Breast epithelium (tissue), 4 donors: ENCODE measurements around the gene BLOC1S6. TPM values are rescaled to one million over a fixed set of nuclear protein-coding genes. Genes with fewer than 3 reads are reported as not detected.
"Not testable (repeated sequence)": the region's sequence is repeated elsewhere in the genome, so short reads cannot be mapped to it uniquely, and the experiment has no call there.

Experiments used
- DNase-seq, 2 donors: peaks; one replicate each; pipeline ENCODE4 v3.0.0-alpha.2; 2019; ENCODE audit warnings: low spot score in 2 of 2
- H3K27ac ChIP-seq, 2 donors: fragments of 200-600 bp; sonication (generic) in 1 of 2; one replicate each; pipeline ENCODE4 v1.5.1; 2016 to 2019; ENCODE audit warnings: mild to moderate bottlenecking in 1 of 2
- H3K27me3 ChIP-seq, 2 donors: fragments of 200-600 bp; sonication (generic) in 1 of 2; one replicate each; pipeline versions ENCODE4 v1.5.1 to v1.6.0; 2017 to 2019; ENCODE audit warnings: control low read depth in 1 of 2, mild to moderate bottlenecking in 1 of 2
- H3K36me3 ChIP-seq: fragments of 200-600 bp; one replicate; pipeline ENCODE4 v1.5.1; 2019
- H3K4me1 ChIP-seq, 2 donors: fragments of 200-600 bp; sonication (generic); one replicate each; pipeline ENCODE4 v1.5.1; 2016 to 2019; ENCODE audit warnings: control low read depth in 1 of 2
- H3K4me3 ChIP-seq, 3 donors: fragments of 200-600 bp; sonication (generic); 1 replicate in 2 of 3; 2 replicates in 1 of 3; pipeline ENCODE4 v1.5.1; 2016 to 2019; ENCODE audit warnings: mild to moderate bottlenecking in 3 of 3, moderate library complexity in 2 of 3
- H3K9me3 ChIP-seq, 2 donors: fragments of 200-600 bp; sonication (generic) in 1 of 2; one replicate each; pipeline ENCODE4 v1.5.1; 2016 to 2019; ENCODE audit warnings: control low read depth in 1 of 2
- POLR2A ChIP-seq: fragments of 450-650 bp; IDR thresholded peaks from one replicate; pipeline ENCODE4 v1.6.1; 2016; ENCODE audit warnings: antibody characterized with exemption, mild to moderate bottlenecking, moderate library complexity
- POLR2AphosphoS5 ChIP-seq, 3 donors: sonication (generic); formaldehyde crosslinking; IDR thresholded peaks; one replicate each; pipeline ENCODE4 v1.6.1; 2017; ENCODE audit warnings: antibody characterized with exemption in 3 of 3
- intact Hi-C: fragments of 100-400 bp; cut with DNase I; formaldehyde crosslinking; loops from one replicate; pipeline ENCODE4 v1.15.1; 2023; ENCODE audit warnings: low total_unique reads
- total RNA-seq, 3 donors: library from RNA; depleted of rRNA; stranded (reverse); fragments of >200 nt; gene quantifications; one replicate each; pipeline ENCODE4 v1.1.0, GENCODE V29; 2016
- TF ChIP-seq, protein P1 (sequence below), 3 donors: fragments of 450-650 bp; IDR thresholded peaks; one replicate each; pipeline ENCODE4 v1.5.1; 2016 to 2017; ENCODE audit warnings: antibody characterized with exemption in 3 of 3, mild to moderate bottlenecking in 3 of 3, moderate library complexity in 3 of 3

BLOC1S6 gene
- total RNA-seq, 3 donors from 2014 or later, result 52.1 to 94.1 (median 68.5) TPM

- Histone ChIP-seq H3K36me3 (no peaks in the 10 kb centered on the region), H3K4me3 (peak overlapping the region in 1 of 3 donors; percentile 36), H3K27me3 (no peaks in the 10 kb centered on the region), H3K4me1 (peaks cover 7 to 8% of the 10 kb centered on the region in 2 donors), H3K9me3 (no peaks in the 10 kb centered on the region), H3K27ac (peak overlapping the region; percentile 17 to 82)
- intact Hi-C loops, result no loop called here
- peak in 1 of 3 donors; percentile 31 for TF ChIP-seq POLR2AphosphoS5 (IDR thresholded peaks at IDR 0.05)
- no peak for TF ChIP-seq POLR2A
- TF ChIP-seq, protein P1, sequence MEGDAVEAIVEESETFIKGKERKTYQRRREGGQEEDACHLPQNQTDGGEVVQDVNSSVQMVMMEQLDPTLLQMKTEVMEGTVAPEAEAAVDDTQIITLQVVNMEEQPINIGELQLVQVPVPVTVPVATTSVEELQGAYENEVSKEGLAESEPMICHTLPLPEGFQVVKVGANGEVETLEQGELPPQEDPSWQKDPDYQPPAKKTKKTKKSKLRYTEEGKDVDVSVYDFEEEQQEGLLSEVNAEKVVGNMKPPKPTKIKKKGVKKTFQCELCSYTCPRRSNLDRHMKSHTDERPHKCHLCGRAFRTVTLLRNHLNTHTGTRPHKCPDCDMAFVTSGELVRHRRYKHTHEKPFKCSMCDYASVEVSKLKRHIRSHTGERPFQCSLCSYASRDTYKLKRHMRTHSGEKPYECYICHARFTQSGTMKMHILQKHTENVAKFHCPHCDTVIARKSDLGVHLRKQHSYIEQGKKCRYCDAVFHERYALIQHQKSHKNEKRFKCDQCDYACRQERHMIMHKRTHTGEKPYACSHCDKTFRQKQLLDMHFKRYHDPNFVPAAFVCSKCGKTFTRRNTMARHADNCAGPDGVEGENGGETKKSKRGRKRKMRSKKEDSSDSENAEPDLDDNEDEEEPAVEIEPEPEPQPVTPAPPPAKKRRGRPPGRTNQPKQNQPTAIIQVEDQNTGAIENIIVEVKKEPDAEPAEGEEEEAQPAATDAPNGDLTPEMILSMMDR (IDR thresholded peaks at IDR 0.05), result no peak
- no peak for DNase-seq
Measured at GRCh38 chr15:45645026-45645980, 58.1 kb downstream of the BLOC1S6 start.

GRCh38 chr15:45646220-45646619 lies 59.0 kb downstream of the BLOC1S6 start:
- TF ChIP-seq POLR2AphosphoS5 (IDR thresholded peaks at IDR 0.05) (no peak), POLR2A (no peak)
- TF ChIP-seq, protein P1 (IDR thresholded peaks at IDR 0.05), result no peak
- peak overlapping the region; percentile 17 to 82 for H3K27ac ChIP-seq
- no peak for DNase-seq
- H3K4me3 ChIP-seq, result no peak overlapping the region
- no peaks in the 10 kb centered on the region for H3K27me3 ChIP-seq
- H3K4me1 ChIP-seq, result peaks cover 7 to 8% of the 10 kb centered on the region in 2 donors
- H3K36me3 ChIP-seq, result no peaks in the 10 kb centered on the region
- no peaks in the 10 kb centered on the region for H3K9me3 ChIP-seq
- intact Hi-C loops, result no loop called here

DNA sequence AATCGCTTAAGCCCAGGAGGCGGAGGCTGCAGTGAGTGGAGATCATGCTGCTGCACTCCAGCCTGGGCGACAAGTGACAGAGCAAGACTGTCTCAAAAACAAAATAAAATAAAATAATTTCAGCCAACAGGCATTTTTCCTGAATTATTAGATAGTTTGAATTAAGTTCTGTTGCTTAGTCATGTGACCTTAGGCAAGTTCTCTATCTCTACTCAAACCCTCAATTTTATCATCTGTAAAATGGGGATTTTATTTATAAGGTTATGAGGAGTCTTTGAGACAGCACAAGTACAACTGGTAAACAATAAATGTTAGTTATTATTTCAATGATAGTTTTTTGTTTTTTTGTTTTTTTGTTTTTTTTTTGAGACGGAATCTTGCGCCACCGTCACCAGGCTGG lies 60.6 kb downstream of the BLOC1S6 start:
- intact Hi-C loops, result no loop called here
- H3K4me3 ChIP-seq, result no peak overlapping the region
- no peaks in the 10 kb centered on the region for H3K36me3 ChIP-seq
- H3K27me3 ChIP-seq, result no peaks in the 10 kb centered on the region
- peaks cover 0 to 8% of the 10 kb centered on the region in 2 donors for H3K4me1 ChIP-seq
- TF ChIP-seq, protein P1 (IDR thresholded peaks at IDR 0.05), result no peak
- no peak for TF ChIP-seq POLR2AphosphoS5 (IDR thresholded peaks at IDR 0.05)
- TF ChIP-seq POLR2A, result no peak
- H3K9me3 ChIP-seq, result no peaks in the 10 kb centered on the region
- no peak overlapping the region for H3K27ac ChIP-seq
- no peak for DNase-seq

- Histone ChIP-seq H3K9me3 (no peaks in the 10 kb centered on the region), H3K36me3 (no peaks in the 10 kb centered on the region), H3K27ac (peak overlapping the region; percentile 74 to 81), H3K4me3 (no peak overlapping the region), H3K27me3 (no peaks in the 10 kb centered on the region), H3K4me1 (peaks cover 0 to 8% of the 10 kb centered on the region in 2 donors)
- peak in 1 of 2 donors; percentile 56 for DNase-seq
- intact Hi-C loops, result no loop called here
- TF ChIP-seq, protein P1 (IDR thresholded peaks at IDR 0.05), result no peak
- TF ChIP-seq POLR2AphosphoS5 (IDR thresholded peaks at IDR 0.05) (no peak), POLR2A (no peak)
Measured at GRCh38 chr15:45648521-45649200, 61.5 kb downstream of the BLOC1S6 start.

DNA sequence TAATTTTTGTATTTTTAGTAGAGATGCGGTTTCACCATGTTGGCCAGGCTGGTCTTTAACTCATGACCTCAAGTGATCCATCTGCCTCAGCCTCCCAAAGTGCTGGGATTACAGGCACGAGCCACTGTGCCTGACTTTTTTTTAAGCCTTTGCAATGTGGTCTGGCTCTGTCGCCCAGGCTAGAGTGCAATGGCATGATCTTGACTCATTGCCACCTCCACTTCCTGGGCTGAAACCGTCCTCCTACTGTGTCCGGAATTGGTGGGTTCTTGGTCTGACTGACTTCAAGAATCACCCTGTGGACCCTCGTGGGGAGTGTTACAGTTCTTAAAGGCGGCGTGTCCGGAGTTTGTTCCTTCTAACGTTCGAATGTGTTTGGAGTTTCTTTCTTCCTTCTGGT lies 62.8 kb downstream of the BLOC1S6 start:
- H3K4me1 ChIP-seq, intact Hi-C loops: not testable (repeated sequence)

More for the DNA sequence above, 62.8 kb downstream of the BLOC1S6 start:
- H3K4me3 ChIP-seq, DNase-seq, H3K27me3 ChIP-seq, H3K36me3 ChIP-seq, H3K9me3 ChIP-seq: not testable (repeated sequence)
- H3K27ac ChIP-seq, result peak overlapping the region in 1 of 2 donors; percentile 8
